GM12878 (cell line): ENCODE data around the gene GBX1. TPM values are rescaled to one million over a fixed set of nuclear protein-coding genes. Genes with fewer than 3 reads are reported as not detected.

Experiments used
- ATAC-seq: fragments of 200-7000 bp; cut with Tn5 transposase; 3 replicates; pipeline ENCODE4 v1.9.1; 2020; ENCODE audit warnings: mild to moderate bottlenecking, moderate library complexity
- BruUV-seq: library from RNA; stranded (reverse); fragments of 400-500 nt; replicated peaks from 2 replicates; lab custom pipeline; 2021; lab: Mats Ljungman, UMichigan
- CTCF ChIA-PET: fragments of 300-600 bp; sonication (Branson Sonifier 250); formaldehyde crosslinking; extraction: SDS; loops from one replicate; lab custom pipeline; 2021; ENCODE audit warnings: inconsistent platforms; lab: Yijun Ruan, JAX
- POLR2A ChIA-PET: fragments of 350-600 bp; formaldehyde crosslinking; extraction: SDS; loops from one replicate; lab custom pipeline; 2021; ENCODE audit warnings: inconsistent platforms; lab: Charles Lee
- RAD21 ChIA-PET: fragments of 300-600 bp; sonication (Branson Sonifier 250); formaldehyde crosslinking; loops from one replicate; lab custom pipeline; 2023; ENCODE audit warnings: antibody characterized with exemption; ENCODE audit not compliant: unreplicated experiment; lab: Charles Lee
- SMC1A ChIA-PET: fragments of 300-600 bp; sonication (Branson Sonifier 250); formaldehyde crosslinking; loops from one replicate; lab custom pipeline; 2023; ENCODE audit not compliant: unreplicated experiment, uncharacterized antibody; lab: Charles Lee
- DNase-seq: peaks from one replicate; pipeline ENCODE4 v3.0.0-alpha.2; 2011; ENCODE audit warnings: low read depth, low spot score
- FAIRE-seq: peaks from 3 replicates; lab custom pipeline; 2011; peaks lifted over from hg19 to GRCh38; lab: Jason Lieb, UNC
- H2AFZ ChIP-seq: 2 replicates; pipeline ENCODE4 v1.6.0; 2011; ENCODE audit warnings: low read depth, low read length, control low read depth; ENCODE audit not compliant: control insufficient read depth
- H3K27ac ChIP-seq: 2 replicates; pipeline ENCODE4 v1.5.1; 2011; ENCODE audit warnings: control low read depth; ENCODE audit not compliant: control insufficient read depth, insufficient read depth
- H3K27me3 ChIP-seq, 2 experiments: replicated peaks in 1 of 2; 2 replicates each; pipeline versions ENCODE4 v1.6.0 to v1.6.1; 2011; ENCODE audit warnings: low read length in 1 of 2; ENCODE audit not compliant: control insufficient read depth in 2 of 2, insufficient read depth in 2 of 2
- H3K36me3 ChIP-seq, 2 experiments: 2 replicates each; pipeline ENCODE4 v1.5.1; 2011; ENCODE audit warnings: low read length in 1 of 2; ENCODE audit not compliant: control insufficient read depth in 2 of 2, insufficient read depth in 2 of 2
- H3K4me1 ChIP-seq: 2 replicates; pipeline ENCODE4 v1.6.1; 2011; ENCODE audit warnings: mild to moderate bottlenecking, low read length, moderate library complexity, mixed read lengths; ENCODE audit not compliant: control insufficient read depth, insufficient read depth
- H3K4me2 ChIP-seq: 2 replicates; pipeline ENCODE4 v1.6.0; 2011; ENCODE audit warnings: control low read depth; ENCODE audit not compliant: control insufficient read depth, insufficient read depth
- H3K4me3 ChIP-seq: fragments of 200-600 bp; sonication (generic); 2 replicates; pipeline ENCODE4 v1.5.1; 2016
- H3K79me2 ChIP-seq: 2 replicates; pipeline ENCODE4 v1.6.0; 2011; ENCODE audit warnings: low read length; ENCODE audit not compliant: control insufficient read depth, insufficient read depth
- H3K9ac ChIP-seq: 2 replicates; pipeline ENCODE4 v1.8.0; 2011; ENCODE audit warnings: low read length, control low read depth, mixed read lengths; ENCODE audit not compliant: control insufficient read depth, insufficient read depth
- H3K9me3 ChIP-seq: replicated peaks from 3 replicates; pipeline ENCODE4 v1.5.1; 2011; ENCODE audit warnings: mild to moderate bottlenecking, low read length; ENCODE audit not compliant: control insufficient read depth, insufficient read depth
- H4K20me1 ChIP-seq: 2 replicates; pipeline ENCODE4 v1.6.0; 2011; ENCODE audit not compliant: control insufficient read depth, insufficient read depth
- ATF3 ChIP-seq: IDR thresholded peaks from 2 replicates; pipeline ENCODE4 v1.6.1; 2011; ENCODE audit warnings: low read depth, mild to moderate bottlenecking, low read length, moderate library complexity, borderline replicate concordance; ENCODE audit errors: extremely low read depth
- CEBPZ ChIP-seq: fragments of 150-350 bp; IDR thresholded peaks from 2 replicates; pipeline ENCODE4 v1.6.1; 2016; ENCODE audit warnings: low read depth, low read length
- FOS ChIP-seq: IDR thresholded peaks from 3 replicates; pipeline ENCODE4 v1.6.1; 2011; ENCODE audit warnings: borderline replicate concordance; ENCODE audit not compliant: insufficient read length; ENCODE audit errors: extremely low read depth
- HSF1 ChIP-seq: fragments of 150-350 bp; IDR thresholded peaks from 2 replicates; pipeline ENCODE4 v1.6.1; 2014; ENCODE audit warnings: mild to moderate bottlenecking, low read depth, low read length
- IRF3 ChIP-seq: fragments of 450-650 bp; IDR thresholded peaks from 2 replicates; pipeline ENCODE4 v1.6.1; 2014; ENCODE audit warnings: mild to moderate bottlenecking
- RFX5 ChIP-seq: IDR thresholded peaks from 2 replicates; pipeline ENCODE4 v1.6.1; 2011; ENCODE audit warnings: low read depth, low read length, improper control_type of control experiment
- SUPT20H ChIP-seq: IDR thresholded peaks from 2 replicates; pipeline ENCODE4 v1.6.1; 2011; ENCODE audit warnings: low read depth, mild to moderate bottlenecking, low read length, moderate library complexity, borderline replicate concordance; ENCODE audit not compliant: control insufficient read depth
- YY1 ChIP-seq: IDR thresholded peaks from 2 replicates; pipeline ENCODE4 v1.6.1; 2011; ENCODE audit warnings: low read depth, mild to moderate bottlenecking, low read length
- ZNF384 ChIP-seq: IDR thresholded peaks from 2 replicates; pipeline ENCODE4 v1.6.1; 2012; ENCODE audit warnings: low read depth, mild to moderate bottlenecking, low read length, improper control_type of control experiment, borderline replicate concordance
- ZNF622 ChIP-seq: fragments of 450-650 bp; IDR thresholded peaks from 2 replicates; pipeline ENCODE4 v1.6.1; 2017; ENCODE audit warnings: mild to moderate bottlenecking, inconsistent platforms
- WGBS: methylation state at CpG from one replicate; pipeline ENCODE4 v1.1.6; 2016; ENCODE audit warnings: low lambda C conversion rate; ENCODE audit not compliant: insufficient replicate concordance, insufficient coverage; ENCODE audit errors: missing lambda C conversion rate; 5-methylcytosine and 5-hydroxymethylcytosine counted together
- in situ Hi-C: fragments of 300-500 bp; cut with MboI; formaldehyde crosslinking; loops from 9 replicates; pipeline ENCODE4 v1.14.3; 2018; ENCODE audit warnings: mixed read lengths
- intact Hi-C: fragments of 100-400 bp; cut with micrococcal nuclease; formaldehyde crosslinking; loops from one replicate; pipeline ENCODE4 v1.14.2; 2022; ENCODE audit not compliant: unreplicated experiment
- polyA plus RNA-seq, 11 experiments: library from polyadenylated mRNA; depleted of rRNA in 4 of 11; unstranded in 6 of 11; stranded (reverse) in 5 of 11; fragments of >200 nt; fragmentation: Nextera tagmentation in 4 of 11; fragmentation: Illumina TruSeq in 1 of 11; extraction: Ambion mirVana in 4 of 11; extraction: Trizol in 1 of 11; gene quantifications; 1 replicate in 1 of 11; 2 replicates in 10 of 11; pipeline versions ENCODE4 v1.2.1 to v1.2.3, GENCODE V29; 2011 to 2016; ENCODE audit warnings: inconsistent platforms in 2 of 11, missing spikeins in 2 of 11, low read depth in 1 of 11
- total RNA-seq, 4 experiments: library from RNA; depleted of rRNA in 3 of 4; stranded (reverse); fragments of >200 nt in 3 of 4; fragmentation: Illumina TruSeq in 1 of 4; extraction: Trizol in 1 of 4; gene quantifications; 2 replicates each; pipeline versions ENCODE4 v1.2.1 to v1.2.3, GENCODE V29; 2013 to 2021

GBX1 gene
- total and polyA plus RNA-seq, 10 of the 15 experiments (the other 5 are each of a cell fraction or from before 2014, with no cell fraction given), result not detected

- no TSS peak for BruUV-seq
- FAIRE-seq (no peak), ATAC-seq (no peak), DNase-seq (no peak)
- in situ Hi-C loops, result no loop called here
- Histone ChIP-seq H2AFZ (no peak overlapping the region), H3K9me3 (no peaks in the 10 kb centered on the region), H3K4me1 (no peaks in the 10 kb centered on the region), H3K79me2 (no peaks in the 10 kb centered on the region), H3K27me3 (peaks cover 0 to 2% of the 10 kb centered on the region in 2 experiments; a peak in 1 of 4 replicates), H3K9ac (no peak overlapping the region), H3K36me3 (no peaks in the 10 kb centered on the region), H3K4me3 (no peak overlapping the region), H3K27ac (no peak overlapping the region), H4K20me1 (no peaks in the 10 kb centered on the region), H3K4me2 (no peak overlapping the region)
- 52% methylated on average over 3 of the region's 3 CpGs for WGBS
- RAD21 ChIA-PET, result interaction anchor here (1.0 kb wide), 1 partner anchor 26 kb away, joined by 3 read pairs; no protein-coding TSS in a partner anchor
- SMC1A ChIA-PET, result no interaction called here
- POLR2A ChIA-PET, result no interaction called here
- TF ChIP-seq ZNF622 (no peak), RFX5 (no peak), HSF1 (no peak), IRF3 (no peak), ZNF384 (no peak), SUPT20H (no peak), YY1 (no peak), ATF3 (no peak), CEBPZ (no peak), FOS (no peak)
- CTCF ChIA-PET, result interaction anchor here (1.0 kb wide), 1 partner anchor 22 kb away, joined by 4 read pairs; no protein-coding TSS in a partner anchor
- intact Hi-C loops, result no loop called here
Observed at GRCh38 chr7:151150388-151150787, 17.1 kb downstream of the GBX1 start.
